Kidney tubule cell (primary cell): ENCODE data around the gene CRYGS.
"Not testable (repeated sequence)": the region's sequence is repeated elsewhere in the genome, so short reads cannot be mapped to it uniquely, and the experiment has no call there.

Experiments
- DNase-seq: peaks from one replicate; pipeline ENCODE4 v3.0.0-alpha.2; 2018; ENCODE audit warnings: low spot score

Gene CRYGS

DNA sequence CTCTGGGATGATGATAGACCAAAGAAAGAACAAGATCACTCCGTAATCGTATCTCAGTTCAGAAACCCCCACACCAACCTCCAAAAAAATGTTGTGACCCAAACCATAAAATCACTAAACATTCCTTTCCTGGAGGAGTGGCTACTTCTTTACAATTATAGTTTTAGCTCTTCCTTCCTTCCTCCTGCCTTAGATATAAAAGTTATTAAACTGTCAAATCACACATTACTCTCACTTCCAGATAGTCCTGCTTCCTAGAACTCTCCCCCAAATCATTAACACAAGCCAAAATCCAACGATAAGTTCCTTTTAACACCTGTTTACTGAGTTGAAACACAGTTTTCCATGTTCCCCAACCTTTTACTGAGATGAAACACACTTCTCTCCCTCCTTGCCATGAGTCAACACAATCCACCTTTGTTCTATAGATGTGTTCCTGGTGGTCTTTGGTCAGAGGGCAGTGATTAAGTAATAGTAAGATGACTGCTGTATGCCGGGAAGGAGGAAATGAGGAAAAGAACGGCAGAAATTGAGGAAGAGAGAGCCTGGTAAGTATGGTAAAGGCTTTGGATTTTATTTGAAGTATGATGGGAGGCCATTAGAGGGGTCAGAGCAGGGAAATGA is 8.3 kb upstream of the CRYGS start:
- DNase-seq: no peak

DNA sequence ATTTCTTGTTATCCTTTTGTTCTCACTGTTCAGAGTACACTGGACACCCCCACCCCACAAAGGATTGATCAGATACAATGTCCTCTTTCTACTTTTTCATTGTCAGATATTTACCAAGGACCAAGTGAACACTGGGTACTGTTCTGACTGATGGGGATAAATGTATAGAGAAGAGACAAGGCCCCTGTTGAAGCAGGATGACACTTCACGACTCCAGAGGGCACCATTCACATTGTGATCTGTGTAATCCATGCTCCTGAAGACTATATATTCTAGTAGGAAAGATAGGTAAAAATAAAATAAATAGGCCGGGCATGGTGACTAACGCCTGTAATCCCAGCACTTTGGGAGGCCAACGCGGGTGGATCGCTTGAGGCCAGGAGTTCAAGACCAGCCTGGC is 7.2 kb upstream of the CRYGS start:
- DNase-seq: no peak

DNA sequence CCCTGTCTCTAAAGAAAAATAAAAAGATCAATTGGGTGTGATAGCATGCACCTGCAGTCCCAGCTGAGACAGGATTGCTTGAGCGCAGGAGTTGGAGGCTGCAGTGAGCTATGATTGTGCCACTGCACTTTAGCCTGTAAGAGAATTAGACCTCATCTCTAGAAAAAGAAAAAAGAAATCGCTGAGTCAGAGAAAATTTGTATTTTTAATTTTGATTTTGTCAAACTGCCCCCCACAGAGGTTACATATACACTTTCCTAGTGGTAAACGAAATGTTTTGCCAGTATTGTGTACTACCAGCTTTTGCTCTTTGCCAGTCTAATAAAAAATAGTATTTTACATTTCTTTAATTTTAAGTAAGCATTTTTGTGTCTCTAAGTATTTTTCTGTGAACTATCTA is 5.3 kb upstream of the CRYGS start:
- DNase-seq: no peak

DNA sequence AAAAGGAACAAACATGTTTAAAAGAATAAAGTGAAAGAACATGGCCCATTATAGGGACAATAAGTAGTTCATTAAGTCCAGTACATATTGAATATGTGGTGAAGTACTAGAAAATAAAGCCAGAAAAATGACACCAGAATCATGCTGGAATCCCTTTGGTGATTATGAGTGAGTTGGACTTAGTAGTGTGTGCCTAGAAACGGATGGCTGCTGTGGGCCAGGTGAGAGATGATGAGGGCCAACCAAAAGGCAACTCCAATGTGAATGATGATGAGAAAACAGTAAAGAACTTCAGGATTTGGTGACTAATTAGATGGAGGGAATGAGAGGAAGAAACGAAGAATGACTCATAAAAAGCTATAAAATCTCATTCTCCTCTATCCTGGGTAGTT is 3.3 kb downstream of the CRYGS start:
- peak; percentile 63 for DNase-seq

DNA sequence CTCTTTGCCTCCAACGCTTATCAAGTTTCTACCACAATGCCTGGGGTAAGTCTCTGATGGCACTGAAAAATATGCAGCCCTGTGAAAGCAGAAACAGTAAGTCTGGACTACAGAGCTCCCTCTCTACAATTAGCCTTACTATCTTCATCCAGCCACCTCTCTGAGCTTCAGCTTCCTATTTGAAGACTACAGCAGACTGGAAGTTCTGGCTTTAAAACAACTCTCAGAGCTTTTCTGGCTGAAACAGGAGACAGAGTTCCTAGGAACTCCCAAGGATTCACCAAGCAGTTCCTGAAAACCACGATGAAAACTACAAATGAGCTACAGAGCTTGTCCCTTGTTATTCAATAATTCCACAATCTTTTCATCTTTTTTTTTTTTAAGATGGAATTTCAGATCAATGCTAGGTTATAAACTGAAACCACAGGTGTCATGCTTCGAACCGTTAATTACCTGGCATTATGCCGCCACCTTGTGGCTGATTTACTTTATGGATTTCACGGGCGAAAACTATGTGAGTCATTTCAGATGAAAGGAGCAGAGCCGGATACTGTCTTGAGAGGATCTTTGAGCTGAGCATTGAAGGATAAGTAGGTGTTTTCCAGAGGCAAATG is 3.9 kb downstream of the CRYGS start:
- DNase-seq: peak; percentile 84

DNA sequence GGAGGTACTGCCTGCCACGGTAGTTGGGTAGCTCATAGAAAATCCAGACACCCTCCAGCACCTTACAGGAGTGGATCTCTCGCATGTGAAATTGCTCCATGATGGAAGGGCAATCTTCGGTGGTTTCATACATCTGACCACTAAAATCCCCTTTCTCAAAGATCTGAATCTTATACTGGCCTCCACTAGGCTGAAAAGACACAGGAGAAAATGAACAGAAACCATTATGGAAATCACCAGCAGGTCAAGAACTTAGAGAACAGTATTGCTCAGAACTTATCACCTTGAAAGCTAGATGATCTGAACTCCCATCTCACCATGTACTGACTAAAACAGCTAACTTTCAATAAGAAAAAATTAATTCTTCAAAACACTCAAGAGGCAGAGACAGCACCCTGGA is 5.4 kb downstream of the CRYGS start:
- no peak for DNase-seq

DNA sequence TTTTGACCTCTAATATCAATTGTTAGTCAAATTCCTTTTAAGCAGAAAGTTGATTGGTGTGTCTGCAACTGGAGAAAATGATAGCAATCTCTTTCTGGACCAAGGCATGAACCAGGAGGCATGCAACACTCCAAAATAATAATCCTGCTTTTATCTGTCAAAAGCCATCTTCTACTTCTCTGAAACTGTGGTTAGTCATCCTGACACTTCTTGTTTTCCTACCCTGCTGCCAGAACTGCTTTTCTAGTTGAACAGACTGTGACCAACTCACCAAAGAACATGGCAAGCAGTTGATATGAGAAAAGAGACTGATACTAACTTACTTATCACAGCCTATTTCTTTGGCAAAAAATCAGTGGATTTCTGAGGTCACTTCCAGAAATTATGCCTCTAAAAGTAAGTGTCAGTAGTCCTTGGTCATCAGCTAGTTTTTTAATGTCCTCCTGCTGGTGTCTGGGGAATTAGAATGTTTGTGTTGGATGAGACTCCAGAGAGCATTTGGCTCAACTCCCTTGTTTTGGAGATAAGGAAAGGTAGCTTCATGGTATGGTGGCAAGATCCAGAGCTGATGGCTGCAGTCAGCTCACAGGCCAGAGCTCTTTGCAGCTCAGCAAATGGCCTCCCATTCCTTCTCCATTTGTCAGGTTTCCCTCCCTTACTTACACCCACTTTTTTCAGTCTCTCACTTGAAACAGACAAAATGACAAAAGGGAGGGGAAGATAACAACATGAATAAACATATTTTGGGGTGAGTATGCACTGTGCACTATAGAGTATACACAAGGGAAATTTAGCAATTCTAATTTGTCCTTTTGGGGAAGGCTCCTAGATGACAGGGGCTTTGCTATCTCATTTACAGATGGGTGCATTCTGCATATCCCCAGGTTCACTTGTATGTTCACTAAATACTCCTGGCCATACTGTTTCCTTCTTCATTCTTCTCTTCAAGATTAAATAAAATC is 7.0 kb downstream of the CRYGS start:
- DNase-seq: no peak

DNA sequence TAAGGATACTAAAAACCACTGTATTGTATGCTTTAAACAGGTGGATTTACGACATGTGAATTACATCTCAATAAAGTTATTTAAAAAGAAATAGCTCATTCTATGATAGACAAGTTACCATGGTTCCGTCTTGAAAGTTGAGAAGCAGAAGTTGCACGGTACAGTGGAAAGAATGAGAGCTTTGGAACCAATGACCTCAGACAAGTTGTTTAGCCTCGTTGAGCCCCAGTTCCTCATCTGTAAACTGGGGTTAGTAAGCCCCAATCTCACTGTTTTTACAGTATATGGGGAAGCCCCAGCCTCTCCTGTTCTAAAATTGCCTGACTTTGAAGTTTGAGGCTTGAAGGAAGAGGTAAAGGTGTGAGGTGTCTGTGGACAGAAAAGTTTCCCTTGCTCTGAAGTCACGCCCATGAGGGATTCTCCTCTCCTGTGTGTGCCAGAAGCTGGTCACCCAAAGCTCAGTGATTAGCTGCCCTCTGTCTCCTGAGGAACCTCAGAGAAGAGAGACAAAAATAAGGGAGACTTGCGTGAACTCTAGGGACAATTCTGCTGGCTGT is 10.0 kb downstream of the CRYGS start:
- no peak for DNase-seq

DNA sequence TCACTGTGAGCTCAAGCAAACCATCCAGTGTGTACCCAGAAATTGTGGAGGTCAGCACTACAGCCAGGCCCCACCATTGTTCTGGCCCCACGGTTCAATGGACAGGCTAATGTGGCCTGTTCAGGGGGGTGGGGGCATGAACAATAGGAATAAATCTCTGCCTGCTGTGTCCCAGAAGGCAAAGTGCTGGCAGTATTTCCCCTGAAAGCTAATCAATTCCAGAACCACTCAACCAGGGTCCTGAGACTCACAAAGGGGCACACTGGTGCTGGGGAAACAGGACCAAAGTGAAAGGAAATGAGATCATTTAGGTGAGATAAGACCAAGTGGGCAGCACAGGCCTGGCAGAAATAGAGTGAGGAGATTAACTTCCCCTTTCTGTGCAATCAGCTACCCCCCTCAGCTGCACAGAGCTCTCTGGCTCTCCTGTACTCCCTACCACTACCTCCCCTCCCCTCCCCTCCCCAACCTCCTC is 11.5 kb downstream of the CRYGS start:
- DNase-seq: peak; percentile 58

DNA sequence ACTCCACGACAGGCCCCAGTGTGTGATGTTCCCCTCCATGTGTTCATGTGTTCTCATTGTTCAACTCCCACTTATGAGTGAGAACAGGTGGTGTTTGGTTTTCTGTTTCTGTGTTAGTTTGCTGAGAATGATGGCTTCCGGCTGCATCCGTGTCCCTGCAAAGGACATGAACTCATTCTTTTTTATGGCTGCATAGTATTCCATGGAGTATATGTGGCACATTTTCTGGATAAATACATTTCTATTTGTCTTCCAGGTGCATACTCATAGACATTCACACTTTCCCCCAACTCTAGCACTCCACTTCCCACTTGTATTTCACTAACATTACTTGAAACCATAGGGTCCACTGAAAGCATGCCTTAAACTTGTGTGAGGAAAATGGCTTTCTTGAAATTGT is 12.5 kb downstream of the CRYGS start:
- not testable (repeated sequence) for DNase-seq

DNA sequence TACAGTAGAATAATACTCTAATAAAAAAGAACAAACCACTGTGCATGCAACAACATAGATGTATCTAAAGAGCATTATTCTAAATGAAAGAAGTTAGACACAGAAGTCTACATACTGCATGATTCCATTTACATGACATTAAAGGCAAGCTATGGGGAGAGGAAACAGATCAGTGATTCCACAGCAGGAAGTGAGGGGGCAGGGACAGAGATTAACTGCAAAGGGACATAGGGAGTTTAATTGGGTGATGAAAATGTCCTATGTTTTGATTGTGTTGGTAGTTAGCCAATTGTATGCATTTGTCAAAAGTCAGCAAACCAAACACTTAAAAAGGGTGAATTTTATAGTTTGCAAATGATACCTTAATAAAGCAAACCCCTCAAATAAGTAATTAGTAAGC is 13.8 kb downstream of the CRYGS start:
- no peak for DNase-seq

DNA sequence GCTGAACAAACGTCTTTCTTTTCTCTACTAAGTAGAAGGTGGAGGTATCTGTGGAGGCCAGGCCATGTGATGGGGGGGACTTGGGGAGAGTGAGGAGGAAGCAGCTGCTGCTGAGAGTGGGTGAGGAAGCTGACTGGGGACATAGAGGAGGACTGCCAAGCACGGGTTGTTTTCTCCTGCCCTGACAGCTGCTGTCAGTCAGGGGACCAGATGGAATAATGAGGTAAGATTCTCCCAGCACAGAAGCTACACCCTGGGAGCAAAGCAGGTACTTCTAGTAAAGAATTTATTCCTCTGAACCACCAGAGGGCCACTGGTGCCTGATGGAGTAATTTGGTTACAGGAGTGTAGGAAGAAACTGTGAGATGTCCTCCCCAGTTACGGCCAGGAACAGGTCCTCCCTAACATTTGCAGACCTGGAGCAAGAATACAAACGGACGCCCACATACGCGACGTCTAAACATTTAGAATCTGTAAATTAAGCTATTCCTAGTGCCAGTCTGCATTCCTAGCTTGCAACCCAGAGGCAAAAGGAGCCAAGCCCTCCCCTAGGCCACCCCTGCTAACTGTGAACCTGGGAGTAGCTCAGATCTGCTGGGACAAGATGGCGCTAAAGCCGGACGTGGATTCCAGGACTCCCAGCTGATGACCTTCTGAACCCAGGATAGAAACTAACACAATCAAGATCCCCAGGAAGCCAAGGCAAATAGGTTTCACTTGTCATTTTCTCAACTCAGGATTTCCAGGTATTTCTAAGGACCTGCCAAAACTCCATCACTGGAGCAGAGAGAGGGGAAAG is 14.8 kb downstream of the CRYGS start:
- DNase-seq: no peak

DNA sequence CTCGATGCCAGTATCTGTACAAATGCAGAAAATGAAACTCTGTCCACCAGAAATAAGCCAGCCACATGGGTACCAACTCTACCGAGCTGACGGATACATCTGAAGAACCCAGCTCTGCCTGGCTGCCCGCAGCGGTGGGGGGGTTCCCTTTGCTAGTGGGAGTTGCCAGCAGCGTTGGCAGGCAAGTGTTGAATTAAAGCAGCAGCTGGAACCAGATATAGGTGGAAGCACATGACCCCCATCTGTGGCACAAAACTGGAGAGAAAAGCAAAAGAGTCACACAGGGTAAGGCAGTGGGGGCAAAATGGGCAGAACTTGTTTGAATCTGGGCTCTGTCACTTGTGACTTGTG is 17.9 kb downstream of the CRYGS start:
- DNase-seq: no peak

DNA sequence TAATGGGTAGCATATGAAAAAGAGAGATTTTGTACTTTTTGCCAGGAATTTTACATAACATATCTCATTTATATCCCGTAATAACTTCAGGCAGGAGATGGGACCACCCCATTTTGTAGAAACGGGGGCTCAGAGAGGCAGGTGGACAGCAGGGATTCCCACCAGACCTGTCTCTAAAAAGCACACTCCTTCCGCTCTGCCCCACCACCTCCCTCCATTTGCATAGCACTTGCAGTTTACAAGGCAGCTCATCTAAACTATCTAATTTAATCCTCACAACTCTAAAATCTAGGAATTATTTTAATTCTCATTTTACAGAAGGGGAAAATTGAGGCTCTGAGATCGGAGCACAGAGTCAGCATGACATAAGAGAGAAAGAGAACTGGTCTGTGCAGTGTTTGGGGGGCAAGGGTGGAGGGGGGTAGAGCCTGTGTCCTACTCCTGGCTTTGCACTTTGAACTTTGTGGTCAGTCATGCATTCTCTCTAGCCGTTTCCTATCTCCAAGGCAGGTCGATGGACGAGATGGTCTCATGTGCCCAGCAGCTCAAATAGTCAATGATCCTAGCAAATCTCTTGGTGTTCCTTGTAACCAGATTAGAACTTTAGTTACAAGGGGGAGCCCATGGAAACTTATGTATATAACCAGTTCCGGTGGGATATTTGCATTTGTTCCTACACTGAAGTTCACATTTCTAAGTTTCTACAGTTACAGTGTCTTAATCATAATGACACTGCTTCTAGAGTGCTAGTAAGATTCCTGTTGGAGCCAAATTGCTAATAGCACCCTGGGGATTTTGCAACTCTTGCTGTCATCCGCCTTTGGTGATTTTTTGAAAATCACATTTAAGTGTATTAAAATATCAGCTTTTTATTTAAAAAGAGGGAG is 18.6 kb downstream of the CRYGS start:
- no peak for DNase-seq

DNA sequence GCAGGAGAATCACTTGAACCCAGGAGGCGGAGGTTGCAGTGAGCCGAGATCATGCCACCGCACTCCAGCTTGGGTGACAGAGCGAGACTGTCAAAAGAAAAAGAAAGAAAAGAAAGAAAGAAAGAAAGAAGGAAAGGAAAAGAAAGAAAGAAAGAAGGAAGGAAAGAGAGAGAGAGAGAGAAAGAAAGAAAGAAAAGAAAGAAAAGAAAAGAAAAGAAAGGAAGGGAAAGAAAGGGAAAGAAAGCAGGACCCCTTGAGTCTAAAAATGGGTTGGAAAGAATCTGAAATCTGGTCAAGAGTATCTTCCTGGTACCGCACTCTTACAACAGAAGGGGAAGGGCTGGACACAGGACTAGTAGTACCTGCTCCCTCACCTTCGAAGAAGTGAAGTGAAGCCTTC is 19.6 kb downstream of the CRYGS start:
- DNase-seq: no peak

DNA sequence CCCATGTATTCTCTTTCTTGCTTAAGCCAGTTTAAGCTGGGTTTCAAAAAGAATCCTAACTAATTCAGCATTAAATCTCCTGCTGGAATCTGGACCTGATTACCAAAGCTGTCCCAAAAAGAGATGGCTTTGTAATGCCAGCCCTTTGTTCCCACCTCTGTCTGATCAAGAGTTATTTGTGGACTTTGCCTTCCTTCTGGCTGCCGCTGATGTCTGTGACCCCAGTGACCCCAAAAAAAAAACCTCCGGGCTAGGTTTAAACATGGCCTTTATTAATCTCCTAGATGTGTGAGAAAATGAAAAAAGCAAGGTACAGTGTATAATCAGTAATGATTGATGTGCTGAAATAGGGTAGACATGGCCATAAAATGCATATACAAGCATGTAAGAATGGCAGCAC is 20.7 kb downstream of the CRYGS start:
- DNase-seq: no peak

DNA sequence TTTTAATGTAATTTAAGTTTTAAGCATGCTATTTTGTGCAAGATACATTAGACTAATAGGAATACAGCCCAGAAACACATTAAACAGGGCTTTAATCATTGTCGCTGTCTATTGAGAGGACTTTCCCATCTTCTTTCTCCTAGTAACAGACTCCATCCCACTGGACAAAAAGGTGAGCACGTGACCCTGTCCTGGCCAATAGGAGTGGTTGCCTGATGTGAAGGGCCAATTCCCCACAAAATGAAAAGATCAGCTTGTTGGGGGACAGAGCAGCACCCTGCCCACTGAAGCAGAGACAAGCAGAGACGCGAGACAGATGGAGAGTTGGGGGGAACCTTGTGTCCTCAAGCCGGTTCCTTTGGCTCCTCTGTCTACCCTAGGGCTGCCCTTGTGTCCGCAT is 21.2 kb downstream of the CRYGS start:
- DNase-seq: no peak

DNA sequence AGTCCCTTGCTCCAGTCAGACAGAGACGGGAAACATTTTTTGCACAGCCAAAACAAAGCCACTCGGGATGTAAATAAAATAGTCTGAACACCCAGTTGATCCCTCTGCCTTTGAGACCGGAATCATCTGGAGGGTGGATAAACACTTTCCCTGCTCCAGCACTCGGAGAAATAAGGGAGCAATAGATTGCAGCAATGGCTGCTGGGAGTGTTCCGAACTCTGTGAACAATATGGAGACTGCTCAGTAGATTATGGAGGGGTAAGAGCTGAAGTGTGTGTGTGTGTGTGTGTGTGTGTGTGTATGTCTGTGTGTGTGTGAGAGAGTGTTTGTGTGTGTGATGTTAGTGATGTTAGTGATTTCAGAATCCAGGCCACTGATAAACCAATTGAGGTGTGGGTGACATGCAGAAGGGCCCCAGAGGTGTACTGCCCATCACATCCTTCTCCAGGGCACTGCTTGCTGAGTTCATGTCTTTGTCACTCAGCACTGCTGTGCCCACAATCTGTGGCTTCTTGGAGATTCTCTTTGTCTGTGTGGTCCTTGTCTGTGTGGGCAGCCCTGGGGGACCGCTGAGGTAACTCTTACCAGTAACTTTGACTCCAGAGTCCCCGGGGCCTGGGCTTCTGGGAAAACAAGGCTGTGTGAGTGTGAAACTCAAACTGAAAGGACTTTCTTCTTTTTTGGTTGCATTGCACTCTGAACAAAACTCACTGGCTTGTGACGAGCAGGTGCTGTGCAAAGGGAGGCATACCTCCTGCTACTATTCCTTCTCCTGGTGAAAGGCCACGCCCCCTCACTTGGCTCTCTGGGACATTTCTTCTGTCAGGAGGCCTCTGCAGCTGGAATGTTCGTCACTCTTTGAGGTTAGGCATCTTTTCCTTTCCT is 23.0 kb downstream of the CRYGS start:
- DNase-seq: peak; percentile 37

DNA sequence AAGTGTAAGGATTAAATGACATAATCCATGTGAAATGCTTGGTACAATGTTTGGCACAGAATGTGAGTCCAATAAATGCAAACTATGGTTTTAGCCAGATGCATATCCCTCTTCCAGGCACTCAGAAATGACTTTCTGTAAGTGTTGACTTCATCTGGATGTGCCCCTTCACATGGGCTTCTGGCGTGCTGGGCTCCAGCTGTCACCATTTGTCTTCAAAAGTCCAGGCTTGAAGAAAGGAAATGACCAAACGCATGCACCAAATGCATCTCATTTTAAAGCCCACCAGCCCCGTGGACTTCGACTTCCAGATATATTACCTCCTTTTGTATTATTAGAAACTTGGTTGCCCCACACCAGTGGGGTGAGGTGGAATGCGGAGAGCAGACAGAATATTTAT is 23.7 kb downstream of the CRYGS start:
- DNase-seq: no peak
